GM10266 (cell line): Measurements from ENCODE around the gene P4HTM.

Experiments used
- DNase-seq: peaks from one replicate; pipeline ENCODE4 v3.0.0; 2012; ENCODE audit errors: extremely low spot score
- CTCF ChIP-seq: IDR thresholded peaks from 2 replicates; pipeline ENCODE4 v1.5.1; 2012; ENCODE audit warnings: mild to moderate bottlenecking, low read depth; ENCODE audit not compliant: control insufficient read depth, insufficient read depth; ENCODE audit errors: missing control alignments

P4HTM gene

GRCh38 chr3:49032646-49033304 is 42.7 kb downstream of the P4HTM start:
- TF ChIP-seq CTCF: no peak
- no peak for DNase-seq

GRCh38 chr3:49034650-49035049 is 44.6 kb downstream of the P4HTM start:
- DNase-seq: no peak
- TF ChIP-seq CTCF: no peak

GRCh38 chr3:49035281-49035680 is 45.2 kb downstream of the P4HTM start:
- TF ChIP-seq CTCF: no peak
- DNase-seq: no peak

GRCh38 chr3:49053543-49053942 is 63.5 kb downstream of the P4HTM start:
- DNase-seq: no peak
- no peak for TF ChIP-seq CTCF

- no peak for DNase-seq
- no peak for TF ChIP-seq CTCF
Observed at GRCh38 chr3:49054344-49054862, 64.4 kb downstream of the P4HTM start.
